Pancreas (tissue), 10 donors: ENCODE data around the gene RUNX1. TPM values are rescaled to one million over a fixed set of nuclear protein-coding genes. Genes with fewer than 3 reads are reported as not detected.

Experiments used
- ATAC-seq, 4 donors: fragments of 200-7000 bp; cut with Tn5 transposase; one replicate each; pipeline versions ENCODE4 v1.8.0 to v1.9.1; 2020; ENCODE audit warnings: mild to moderate bottlenecking in 4 of 4, moderate library complexity in 4 of 4
- DNase-seq, 6 donors: peaks; one replicate each; pipeline ENCODE4 v3.0.0-alpha.2; 2020
- FAIRE-seq: peaks from 2 replicates; lab custom pipeline; 2012; peaks lifted over from hg19 to GRCh38; lab: Jason Lieb, UNC
- H3K27ac ChIP-seq, 4 donors: fragments of 200-600 bp; sonication (generic); 1 replicate in 3 of 4; 2 replicates in 1 of 4; pipeline versions ENCODE4 v1.5.0 to v1.8.0; 2020
- H3K27me3 ChIP-seq, 4 donors: fragments of 200-600 bp; one replicate each; pipeline ENCODE4 v1.8.0; 2021
- H3K36me3 ChIP-seq, 3 donors: fragments of 200-600 bp; sonication (generic) in 1 of 3; one replicate each; pipeline versions ENCODE4 v1.5.0 to v1.8.0; 2020 to 2021
- H3K4me1 ChIP-seq, 3 donors: fragments of 200-600 bp; one replicate each; pipeline ENCODE4 v1.8.0; 2021
- H3K4me3 ChIP-seq, 4 donors: fragments of 200-600 bp; sonication (generic) in 2 of 4; one replicate each; pipeline versions ENCODE4 v1.5.0 to v1.8.0; 2020 to 2021
- H3K9me3 ChIP-seq, 4 donors: fragments of 200-600 bp; one replicate each; pipeline ENCODE4 v1.8.0; 2021
- CTCF ChIP-seq, 4 donors: fragments of 200-600 bp; sonication (generic) in 3 of 4; IDR thresholded peaks; one replicate each; pipeline versions ENCODE4 v1.5.0 to v1.8.0; 2021; ENCODE audit warnings: antibody characterized with exemption in 4 of 4
- WGBS, 2 donors: extraction: QIAGEN DNeasy Blood & Tissue Kit; methylation state at CpG; one replicate each; pipeline ENCODE4 v1.1.7; 2013; 5-methylcytosine and 5-hydroxymethylcytosine counted together
- intact Hi-C, 3 donors: fragments of 100-400 bp; cut with DNase I; formaldehyde crosslinking; loops; one replicate each; pipeline versions ENCODE4 v1.11.1 to v1.14.2; 2022
- polyA plus RNA-seq, 2 donors: library from polyadenylated mRNA; stranded (reverse); fragments of 200-250 nt; gene quantifications; one replicate each; pipeline ENCODE4 v1.2.3, GENCODE V29; 2013
- total RNA-seq, 6 donors: library from RNA; stranded (reverse); fragmentation: NEBNext Ultra II Directional in 4 of 6; extraction: Animal tissue kit (Norgen Biotek cat#: 25700) in 4 of 6; gene quantifications; one replicate each; pipeline versions ENCODE4 v1.2.1 to v1.2.4, GENCODE V29; 2021 to 2023
- donor health status: healthy with polysubstance abuse.
- donor health status: DM: no; HTN: no; CAD: no; lungs with moderate emphysema.
- donor health status: DM: no; HTN: no; CAD: no.
- donor health status: control.
- donor health status: control.
- donor health status: Bipolar disorder and iron deficiency.
- donor health status: DM: yes; HTN: yes; CAD: no.
- donor health status: DM: no; HTN: no; CAD: no.
- donor health status: DM: no; HTN: no; CAD: no.
- donor health status: DM: yes; HTN: yes; CAD: no.

RUNX1 gene
- total and polyA plus RNA-seq, 8 donors = 2.1 to 38.2 (median 4.5) TPM

- Histone ChIP-seq H3K36me3 (no peaks in the 10 kb centered on the region), H3K9me3 (no peaks in the 10 kb centered on the region), H3K4me1 (no peaks in the 10 kb centered on the region), H3K27ac (no peak overlapping the region), H3K4me3 (no peak overlapping the region), H3K27me3 (peaks cover 0 to 16% (median 3%) of the 10 kb centered on the region in 4 donors)
- FAIRE-seq = no peak
- DNase-seq = no peak
- WGBS, 2 donors = 81 to 88% methylated on average over 2 of the region's 2 CpGs
- no peak for TF ChIP-seq CTCF (IDR thresholded peaks at IDR 0.05)
- no peak for ATAC-seq
- intact Hi-C loops = no loop called here
Measured at GRCh38 chr21:34897828-34898227, 151.3 kb downstream of the RUNX1 start.

GRCh38 chr21:34894401-34894800 lies 154.7 kb downstream of the RUNX1 start:
- Histone ChIP-seq H3K27me3 (peaks cover 0 to 38% (median 13%) of the 10 kb centered on the region in 4 donors), H3K9me3 (no peaks in the 10 kb centered on the region), H3K4me3 (no peak overlapping the region), H3K4me1 (no peaks in the 10 kb centered on the region), H3K27ac (no peak overlapping the region), H3K36me3 (no peaks in the 10 kb centered on the region)
- FAIRE-seq = no peak
- DNase-seq = no peak
- intact Hi-C loops = loop anchor here in 1 of 3 donors (5.0 kb wide), 1 partner anchor 508 kb away; no protein-coding TSS in a partner anchor
- ATAC-seq = no peak
- whole genome bisulfite sequencing, 2 donors = 54% methylated on average over 1 of the region's 1 CpG
- TF ChIP-seq CTCF (IDR thresholded peaks at IDR 0.05) = no peak

GRCh38 chr21:34892209-34892608 lies 156.9 kb downstream of the RUNX1 start:
- no peak for FAIRE-seq
- Histone ChIP-seq H3K9me3 (no peaks in the 10 kb centered on the region), H3K36me3 (no peaks in the 10 kb centered on the region), H3K27me3 (peaks cover 0 to 38% (median 13%) of the 10 kb centered on the region in 4 donors), H3K4me1 (peaks cover 0 to 7% (median 3%) of the 10 kb centered on the region in 3 donors), H3K27ac (no peak overlapping the region), H3K4me3 (no peak overlapping the region)
- DNase-seq = no peak
- ATAC-seq = no peak
- TF ChIP-seq CTCF (IDR thresholded peaks at IDR 0.05) = no peak
- intact Hi-C loops = loop anchor here in 1 of 3 donors (5.0 kb wide), 1 partner anchor 510 kb away; no protein-coding TSS in a partner anchor

- Histone ChIP-seq H3K4me1 (peaks cover 0 to 7% (median 3%) of the 10 kb centered on the region in 3 donors), H3K9me3 (no peaks in the 10 kb centered on the region), H3K27ac (peak overlapping the region in 1 of 4 donors; percentile 91), H3K36me3 (no peaks in the 10 kb centered on the region), H3K4me3 (peak overlapping the region in 1 of 4 donors; percentile 68), H3K27me3 (peaks cover 0 to 38% (median 13%) of the 10 kb centered on the region in 4 donors)
- ATAC-seq (no peak), FAIRE-seq (no peak), DNase-seq (no peak)
- 28 to 40% methylated on average over 8 of the region's 8 CpGs for WGBS, 2 donors
- intact Hi-C loops = loop anchor here in 1 of 3 donors (5.0 kb wide), 1 partner anchor 511 kb away; no protein-coding TSS in a partner anchor
- TF ChIP-seq CTCF (IDR thresholded peaks at IDR 0.05) = no peak
Measured at GRCh38 chr21:34891613-34891943, 157.5 kb downstream of the RUNX1 start.
